ENCODE data around the gene HOXA7.

- TF ChIP-seq SIN3A (IDR thresholded peaks at IDR 0.05; ENCODE audit: borderline replicate concordance, insufficient read depth, low read length) = no peak
- TF ChIP-seq POLR2AphosphoS5 (IDR thresholded peaks at IDR 0.05; ENCODE audit: low read depth, low read length) = no peak
- TF ChIP-seq TAF1 (IDR thresholded peaks at IDR 0.05; ENCODE audit: borderline replicate concordance, insufficient read depth, low read length) = no peak
- no peak for TF ChIP-seq REST (IDR thresholded peaks at IDR 0.05; ENCODE audit: insufficient read depth in 1 of 2, low read depth in 2 of 2, low read length in 2 of 2)
- TF ChIP-seq FOXP2 (optimal IDR thresholded peaks at IDR 0.05; ENCODE audit: borderline replicate concordance, extremely low read depth, extremely low read length, insufficient read depth) = no peak
Observed at GRCh38 chr7:27124096-27124901, 32.2 kb downstream of the HOXA7 start.
